Upper lobe of right lung (tissue), 1 donor: ENCODE results near the gene SUCO. TPM values are rescaled to one million over a fixed set of nuclear protein-coding genes. Genes with fewer than 3 reads are reported as not detected.

Source experiments
- ATAC-seq: fragments of 200-7000 bp; cut with Tn5 transposase; one replicate; pipeline ENCODE4 v1.9.1; 2020; ENCODE audit warnings: mild to moderate bottlenecking, moderate library complexity
- DNase-seq: peaks from one replicate; pipeline ENCODE4 v3.0.0-alpha.2; 2020
- H3K27ac ChIP-seq: fragments of 200-600 bp; one replicate; pipeline ENCODE4 v1.8.0; 2022
- H3K27me3 ChIP-seq: fragments of 200-600 bp; one replicate; pipeline ENCODE4 v1.8.0; 2022; ENCODE audit warnings: mild to moderate bottlenecking
- H3K36me3 ChIP-seq: fragments of 200-600 bp; one replicate; pipeline ENCODE4 v1.8.0; 2022
- H3K4me1 ChIP-seq: fragments of 200-600 bp; one replicate; pipeline ENCODE4 v1.8.0; 2022
- H3K4me3 ChIP-seq: fragments of 200-600 bp; one replicate; pipeline ENCODE4 v1.8.0; 2022; ENCODE audit warnings: mild to moderate bottlenecking
- H3K9me3 ChIP-seq: fragments of 200-600 bp; one replicate; pipeline ENCODE4 v1.8.0; 2022
- CTCF ChIP-seq: fragments of 200-600 bp; IDR thresholded peaks from one replicate; pipeline ENCODE4 v1.8.0; 2022; ENCODE audit warnings: antibody characterized with exemption
- intact Hi-C: fragments of 100-400 bp; cut with DNase I; formaldehyde crosslinking; loops from one replicate; pipeline ENCODE4 v1.11.0; 2022
- total RNA-seq: library from RNA; stranded (reverse); fragmentation: NEBNext Ultra II Directional; extraction: Animal tissue kit (Norgen Biotek cat#: 25700); gene quantifications from one replicate; pipeline ENCODE4 v1.2.1, GENCODE V29; 2021
- donor health status: DM: no; HTN: yes; CAD: no; lungs with severe emphysema.

SUCO gene
- total RNA-seq, 1 donor from 2014 or later: 34.1 TPM

- H3K9me3 ChIP-seq: no peaks in the 10 kb centered on the region
- intact Hi-C loops: no loop called here
- ATAC-seq (no peak), DNase-seq (no peak)
- H3K4me1 ChIP-seq: peaks cover 9% of the 10 kb centered on the region
- no peaks in the 10 kb centered on the region for H3K27me3 ChIP-seq
- no peak for TF ChIP-seq CTCF
- H3K4me3 ChIP-seq: no peak overlapping the region
- no peak overlapping the region for H3K27ac ChIP-seq
- H3K36me3 ChIP-seq: no peaks in the 10 kb centered on the region
Observed at GRCh38 chr1:172496678-172497077, 36.3 kb upstream of the SUCO start.

- DNase-seq (no peak), ATAC-seq (peak; percentile 56)
- intact Hi-C loops: no loop called here
- no peaks in the 10 kb centered on the region for H3K27me3 ChIP-seq
- H3K9me3 ChIP-seq: no peaks in the 10 kb centered on the region
- TF ChIP-seq CTCF: no peak
- peaks cover 9% of the 10 kb centered on the region for H3K4me1 ChIP-seq
- H3K27ac ChIP-seq: no peak overlapping the region
- H3K4me3 ChIP-seq: no peak overlapping the region
- H3K36me3 ChIP-seq: no peaks in the 10 kb centered on the region
Observed at GRCh38 chr1:172497230-172497629, 35.7 kb upstream of the SUCO start.

GRCh38 chr1:172498857-172499256 lies 34.1 kb upstream of the SUCO start:
- H3K4me1 ChIP-seq: peaks cover 9% of the 10 kb centered on the region
- no peaks in the 10 kb centered on the region for H3K27me3 ChIP-seq
- no peaks in the 10 kb centered on the region for H3K36me3 ChIP-seq
- H3K27ac ChIP-seq: no peak overlapping the region
- TF ChIP-seq CTCF: no peak
- ATAC-seq: peak; percentile 79
- DNase-seq: no peak
- H3K4me3 ChIP-seq: no peak overlapping the region
- H3K9me3 ChIP-seq: no peaks in the 10 kb centered on the region
- intact Hi-C loops: no loop called here

GRCh38 chr1:172499636-172500141 lies 33.3 kb upstream of the SUCO start:
- no peak for TF ChIP-seq CTCF
- H3K27me3 ChIP-seq: no peaks in the 10 kb centered on the region
- ATAC-seq: peak; percentile 77

GRCh38 chr1:172500207-172500606 lies 32.7 kb upstream of the SUCO start:
- H3K27ac ChIP-seq: no peak overlapping the region

More at GRCh38 chr1:172499636-172500141, 33.3 kb upstream of the SUCO start:
- no peak overlapping the region for H3K27ac ChIP-seq
- H3K4me3 ChIP-seq: no peak overlapping the region
- peak; percentile 67 for DNase-seq
- peaks cover 9% of the 10 kb centered on the region for H3K4me1 ChIP-seq
- no peaks in the 10 kb centered on the region for H3K9me3 ChIP-seq
- intact Hi-C loops: no loop called here
- no peaks in the 10 kb centered on the region for H3K36me3 ChIP-seq

More at GRCh38 chr1:172500207-172500606, 32.7 kb upstream of the SUCO start:
- H3K4me1 ChIP-seq: peaks cover 9% of the 10 kb centered on the region
- no peaks in the 10 kb centered on the region for H3K9me3 ChIP-seq
- no peak for TF ChIP-seq CTCF
- H3K27me3 ChIP-seq: no peaks in the 10 kb centered on the region
- DNase-seq: no peak
- H3K36me3 ChIP-seq: no peaks in the 10 kb centered on the region
- intact Hi-C loops: no loop called here
- H3K4me3 ChIP-seq: no peak overlapping the region
- peak; percentile 41 for ATAC-seq
